Astrocyte of the spinal cord (primary cell): ENCODE results near the gene PSD2.

Source experiments
- DNase-seq: peaks from one replicate; pipeline ENCODE4 v3.0.0; 2011; ENCODE audit warnings: low read depth, low spot score
- H3K4me3 ChIP-seq: 2 replicates; pipeline ENCODE4 v1.5.1; 2011; ENCODE audit warnings: low read depth, mild to moderate bottlenecking, low read length, moderate library complexity
- CTCF ChIP-seq: IDR thresholded peaks from 2 replicates; pipeline ENCODE4 v1.5.1; 2012; ENCODE audit warnings: low read depth, mild to moderate bottlenecking, low read length, inconsistent platforms
- in situ Hi-C: cut with HindIII; loops from 2 replicates; pipeline ENCODE4 v1.10.0; 2017; ENCODE audit warnings: low sequenced_read_pairs

PSD2 gene

GRCh38 chr5:139845846-139846681 lies 50.5 kb downstream of the PSD2 start:
- TF ChIP-seq CTCF, result no peak
- no peak overlapping the region for H3K4me3 ChIP-seq
- DNase-seq, result no peak
- in situ Hi-C loops, result no loop called here

- DNase-seq, result no peak
- H3K4me3 ChIP-seq, result no peak overlapping the region
- TF ChIP-seq CTCF, result no peak
Observed at GRCh38 chr5:139847091-139847490, 51.5 kb downstream of the PSD2 start.

GRCh38 chr5:139847790-139848507 lies 52.3 kb downstream of the PSD2 start:
- TF ChIP-seq CTCF, result no peak
- peak overlapping the region; percentile 20 for H3K4me3 ChIP-seq
- peak; percentile 8 for DNase-seq
- in situ Hi-C loops, result no loop called here

More at GRCh38 chr5:139847091-139847490, 51.5 kb downstream of the PSD2 start:
- in situ Hi-C loops, result no loop called here

GRCh38 chr5:139848508-139849100 lies 53.0 kb downstream of the PSD2 start:
- peak overlapping the region; percentile 20 for H3K4me3 ChIP-seq
- in situ Hi-C loops, result no loop called here

GRCh38 chr5:139849501-139849900 lies 53.9 kb downstream of the PSD2 start:
- in situ Hi-C loops, result no loop called here
- no peak for TF ChIP-seq CTCF
- DNase-seq, result no peak
- no peak overlapping the region for H3K4me3 ChIP-seq

More at GRCh38 chr5:139848508-139849100, 53.0 kb downstream of the PSD2 start:
- TF ChIP-seq CTCF, result no peak
- DNase-seq, result no peak

GRCh38 chr5:139849942-139850341 lies 54.3 kb downstream of the PSD2 start:
- H3K4me3 ChIP-seq, result no peak overlapping the region
- in situ Hi-C loops, result no loop called here
- no peak for DNase-seq
- no peak for TF ChIP-seq CTCF
